ENCODE measurements around the gene SULT2B1.

DNA sequence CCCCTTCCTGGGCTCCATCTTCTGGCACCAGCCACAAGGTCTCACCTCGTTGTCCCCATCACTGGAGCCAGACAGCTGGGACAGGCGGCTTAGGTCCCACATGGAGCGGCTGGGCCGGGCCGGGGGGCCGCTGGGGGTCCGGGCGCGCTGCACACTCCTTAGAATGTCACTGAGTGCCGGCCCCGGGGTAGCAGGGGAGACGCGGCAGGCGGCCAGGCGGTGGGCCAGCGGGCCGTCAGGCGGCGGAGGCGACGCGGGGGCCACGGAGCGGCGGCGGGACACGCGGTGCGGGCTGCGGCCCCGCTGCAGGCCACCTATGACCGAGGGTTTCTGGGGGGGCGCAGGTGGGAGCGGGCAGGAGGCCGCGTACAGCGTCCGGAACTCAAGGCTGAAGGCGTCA, 51.5 kb downstream of the SULT2B1 start:
- TF ChIP-seq, protein P1, sequence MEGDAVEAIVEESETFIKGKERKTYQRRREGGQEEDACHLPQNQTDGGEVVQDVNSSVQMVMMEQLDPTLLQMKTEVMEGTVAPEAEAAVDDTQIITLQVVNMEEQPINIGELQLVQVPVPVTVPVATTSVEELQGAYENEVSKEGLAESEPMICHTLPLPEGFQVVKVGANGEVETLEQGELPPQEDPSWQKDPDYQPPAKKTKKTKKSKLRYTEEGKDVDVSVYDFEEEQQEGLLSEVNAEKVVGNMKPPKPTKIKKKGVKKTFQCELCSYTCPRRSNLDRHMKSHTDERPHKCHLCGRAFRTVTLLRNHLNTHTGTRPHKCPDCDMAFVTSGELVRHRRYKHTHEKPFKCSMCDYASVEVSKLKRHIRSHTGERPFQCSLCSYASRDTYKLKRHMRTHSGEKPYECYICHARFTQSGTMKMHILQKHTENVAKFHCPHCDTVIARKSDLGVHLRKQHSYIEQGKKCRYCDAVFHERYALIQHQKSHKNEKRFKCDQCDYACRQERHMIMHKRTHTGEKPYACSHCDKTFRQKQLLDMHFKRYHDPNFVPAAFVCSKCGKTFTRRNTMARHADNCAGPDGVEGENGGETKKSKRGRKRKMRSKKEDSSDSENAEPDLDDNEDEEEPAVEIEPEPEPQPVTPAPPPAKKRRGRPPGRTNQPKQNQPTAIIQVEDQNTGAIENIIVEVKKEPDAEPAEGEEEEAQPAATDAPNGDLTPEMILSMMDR (IDR thresholded peaks at IDR 0.05) = no peak
- no peak for TF ChIP-seq POLR2AphosphoS5 (IDR thresholded peaks at IDR 0.05)
- no peak for TF ChIP-seq POLR2A (IDR thresholded peaks at IDR 0.05)

Measured in transverse colon (tissue), 4 donors.